Thyroid gland (tissue), 4 donors: ENCODE measurements around the gene RNASEH1.

Experiments used
- POLR2A ChIP-seq, 2 donors: fragments of 450-650 bp; IDR thresholded peaks; one replicate each; pipeline ENCODE4 v1.6.1; 2017; ENCODE audit warnings: antibody characterized with exemption in 2 of 2, mild to moderate bottlenecking in 2 of 2, moderate library complexity in 1 of 2
- TF ChIP-seq, protein P1 (sequence below), 6 experiments: fragments of 200-600 bp in 3 of 6; fragments of 450-650 bp in 3 of 6; sonication (generic) in 3 of 6; IDR thresholded peaks; one replicate each; pipeline ENCODE4 v1.5.1; 2016 to 2019; ENCODE audit warnings: antibody characterized with exemption in 6 of 6, mild to moderate bottlenecking in 2 of 6, inconsistent platforms in 1 of 6, moderate library complexity in 1 of 6

DNA sequence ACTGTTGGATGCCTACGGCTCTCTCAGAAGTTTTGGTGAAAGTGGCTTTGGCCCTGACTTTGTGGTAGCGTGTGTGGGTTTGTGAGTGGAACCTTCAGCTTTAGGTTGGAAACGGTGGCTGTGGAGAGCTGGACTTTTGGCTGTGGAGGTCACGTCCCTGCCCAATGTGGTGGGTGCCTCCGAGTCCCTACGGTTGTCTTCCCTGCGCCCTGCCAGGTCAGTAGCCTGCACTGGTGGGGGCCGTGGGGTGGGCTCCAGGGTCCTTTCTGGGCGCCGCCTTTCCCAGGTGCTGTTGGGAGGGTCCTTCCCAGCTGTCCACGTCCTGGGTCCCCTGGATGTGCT is 47.9 kb upstream of the RNASEH1 start:
- TF ChIP-seq, protein P1, sequence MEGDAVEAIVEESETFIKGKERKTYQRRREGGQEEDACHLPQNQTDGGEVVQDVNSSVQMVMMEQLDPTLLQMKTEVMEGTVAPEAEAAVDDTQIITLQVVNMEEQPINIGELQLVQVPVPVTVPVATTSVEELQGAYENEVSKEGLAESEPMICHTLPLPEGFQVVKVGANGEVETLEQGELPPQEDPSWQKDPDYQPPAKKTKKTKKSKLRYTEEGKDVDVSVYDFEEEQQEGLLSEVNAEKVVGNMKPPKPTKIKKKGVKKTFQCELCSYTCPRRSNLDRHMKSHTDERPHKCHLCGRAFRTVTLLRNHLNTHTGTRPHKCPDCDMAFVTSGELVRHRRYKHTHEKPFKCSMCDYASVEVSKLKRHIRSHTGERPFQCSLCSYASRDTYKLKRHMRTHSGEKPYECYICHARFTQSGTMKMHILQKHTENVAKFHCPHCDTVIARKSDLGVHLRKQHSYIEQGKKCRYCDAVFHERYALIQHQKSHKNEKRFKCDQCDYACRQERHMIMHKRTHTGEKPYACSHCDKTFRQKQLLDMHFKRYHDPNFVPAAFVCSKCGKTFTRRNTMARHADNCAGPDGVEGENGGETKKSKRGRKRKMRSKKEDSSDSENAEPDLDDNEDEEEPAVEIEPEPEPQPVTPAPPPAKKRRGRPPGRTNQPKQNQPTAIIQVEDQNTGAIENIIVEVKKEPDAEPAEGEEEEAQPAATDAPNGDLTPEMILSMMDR (IDR thresholded peaks at IDR 0.05): no peak
- TF ChIP-seq POLR2A (IDR thresholded peaks at IDR 0.05): no peak
